Measurements from ENCODE around the gene SH3TC2. TPM values are rescaled to one million over a fixed set of nuclear protein-coding genes. Genes with fewer than 3 reads are reported as not detected.
A peak's percentile ranks its signal among the peaks of the same experiment; 100 is the strongest.

SH3TC2 gene
- total RNA-seq, result 1 to 10 TPM in 1 of 6 donors, under 1 TPM in 5; 0.06 to 1.2 (median 0.27) TPM
- polyA plus RNA-seq, result under 1 TPM; 0.23 to 0.31 TPM

DNA sequence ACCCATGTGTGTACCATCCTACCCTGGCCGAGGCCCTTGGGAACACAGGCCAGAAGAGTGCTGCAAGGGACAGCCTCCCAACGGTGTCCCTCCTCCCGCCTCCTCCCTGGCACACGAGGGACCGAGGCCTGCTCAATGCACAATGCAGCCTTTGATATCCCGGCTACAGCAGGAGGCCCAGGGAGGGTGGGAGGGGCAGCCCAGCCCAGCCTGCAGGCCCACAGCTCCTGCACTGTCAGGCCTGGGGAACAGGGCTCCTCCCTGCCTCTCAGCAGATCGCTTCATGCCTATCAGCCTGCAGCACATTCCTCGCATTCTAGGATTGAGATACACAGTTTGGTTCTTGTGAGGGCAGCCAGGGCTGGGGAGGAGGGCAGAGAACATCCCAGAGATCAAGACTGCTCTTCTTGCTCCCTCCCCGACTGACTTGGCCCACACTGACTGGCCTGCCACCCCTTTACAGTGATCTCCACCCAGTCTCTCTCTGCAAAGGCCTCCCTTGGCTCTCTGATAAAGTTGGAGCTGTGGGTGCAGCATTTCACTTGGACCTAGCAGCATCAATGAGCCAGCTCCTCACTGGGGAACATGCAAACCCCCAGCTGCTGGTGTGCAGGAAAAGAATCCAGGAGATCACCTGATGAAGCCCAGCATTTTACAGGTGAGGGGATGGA lies at the start of gene SH3TC2:
Gene SH3TC2, minus strand, starts transcription at position 46 of the 671 bp plus-strand sequence. Its CDS starts 40 bp downstream, at position 6.
- intact Hi-C loops (cut with DNase I), result no loop called here
- Histone ChIP-seq H3K9me3 (no peaks in the 10 kb centered on the region), H3K27ac (peak within 1 kb of the TSS in 3 of 4 donors; percentile 18 to 39 (median 28)), H3K4me1 (peaks cover 0 to 8% (median 0%) of the 10 kb centered on the region in 3 donors), H3K27me3 (no peaks in the 10 kb centered on the region), H3K36me3 (no peaks in the 10 kb centered on the region), H3K4me3 (no peak within 1 kb of the TSS)
- TF ChIP-seq, protein P1, sequence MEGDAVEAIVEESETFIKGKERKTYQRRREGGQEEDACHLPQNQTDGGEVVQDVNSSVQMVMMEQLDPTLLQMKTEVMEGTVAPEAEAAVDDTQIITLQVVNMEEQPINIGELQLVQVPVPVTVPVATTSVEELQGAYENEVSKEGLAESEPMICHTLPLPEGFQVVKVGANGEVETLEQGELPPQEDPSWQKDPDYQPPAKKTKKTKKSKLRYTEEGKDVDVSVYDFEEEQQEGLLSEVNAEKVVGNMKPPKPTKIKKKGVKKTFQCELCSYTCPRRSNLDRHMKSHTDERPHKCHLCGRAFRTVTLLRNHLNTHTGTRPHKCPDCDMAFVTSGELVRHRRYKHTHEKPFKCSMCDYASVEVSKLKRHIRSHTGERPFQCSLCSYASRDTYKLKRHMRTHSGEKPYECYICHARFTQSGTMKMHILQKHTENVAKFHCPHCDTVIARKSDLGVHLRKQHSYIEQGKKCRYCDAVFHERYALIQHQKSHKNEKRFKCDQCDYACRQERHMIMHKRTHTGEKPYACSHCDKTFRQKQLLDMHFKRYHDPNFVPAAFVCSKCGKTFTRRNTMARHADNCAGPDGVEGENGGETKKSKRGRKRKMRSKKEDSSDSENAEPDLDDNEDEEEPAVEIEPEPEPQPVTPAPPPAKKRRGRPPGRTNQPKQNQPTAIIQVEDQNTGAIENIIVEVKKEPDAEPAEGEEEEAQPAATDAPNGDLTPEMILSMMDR (IDR thresholded peaks at IDR 0.05), result no peak
- DNase-seq (peak in 5 of 6 donors; percentile 30 to 77 (median 52)), ATAC-seq (peak; percentile 83 to 92 (median 89)), FAIRE-seq (no peak)
- 30 to 56% methylated on average over 9 of the region's 9 CpGs for WGBS, 2 donors

DNA sequence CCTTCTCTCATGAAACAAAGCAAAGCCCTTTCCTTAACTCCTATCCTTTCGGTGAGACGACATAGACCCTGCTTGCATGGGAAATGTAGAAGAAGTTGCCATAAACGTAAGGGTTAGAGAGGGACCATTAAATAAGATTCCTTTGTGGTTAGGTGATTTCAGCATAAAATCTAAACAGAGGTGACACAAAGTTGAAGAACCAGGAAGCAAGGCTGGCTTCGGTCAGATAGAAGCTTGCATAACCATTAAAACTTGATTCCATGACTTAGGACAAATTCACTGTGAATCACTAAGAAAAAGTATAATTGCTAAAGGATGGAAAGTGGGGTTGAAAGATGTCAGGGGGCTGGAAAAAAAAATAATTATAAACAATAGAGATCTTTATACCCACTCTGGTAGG lies 47.5 kb upstream of the SH3TC2 start:
- DNase-seq (no peak), ATAC-seq (no peak), FAIRE-seq (no peak)
- 83 to 89% methylated on average over 4 of the region's 4 CpGs for WGBS, 2 donors
- H3K27ac ChIP-seq, result no peak overlapping the region
- no peak overlapping the region for H3K4me3 ChIP-seq
- H3K27me3 ChIP-seq, result no peaks in the 10 kb centered on the region
- TF ChIP-seq, protein P1 (IDR thresholded peaks at IDR 0.05), result no peak
- intact Hi-C loops (cut with DNase I), result loop anchor here in 2 of 3 donors (10.0 kb wide), 1 partner anchor 376 kb away; no protein-coding TSS in a partner anchor
- H3K36me3 ChIP-seq, result no peaks in the 10 kb centered on the region
- no peaks in the 10 kb centered on the region for H3K9me3 ChIP-seq
- peaks cover 0 to 9% (median 0%) of the 10 kb centered on the region in 3 donors for H3K4me1 ChIP-seq

DNA sequence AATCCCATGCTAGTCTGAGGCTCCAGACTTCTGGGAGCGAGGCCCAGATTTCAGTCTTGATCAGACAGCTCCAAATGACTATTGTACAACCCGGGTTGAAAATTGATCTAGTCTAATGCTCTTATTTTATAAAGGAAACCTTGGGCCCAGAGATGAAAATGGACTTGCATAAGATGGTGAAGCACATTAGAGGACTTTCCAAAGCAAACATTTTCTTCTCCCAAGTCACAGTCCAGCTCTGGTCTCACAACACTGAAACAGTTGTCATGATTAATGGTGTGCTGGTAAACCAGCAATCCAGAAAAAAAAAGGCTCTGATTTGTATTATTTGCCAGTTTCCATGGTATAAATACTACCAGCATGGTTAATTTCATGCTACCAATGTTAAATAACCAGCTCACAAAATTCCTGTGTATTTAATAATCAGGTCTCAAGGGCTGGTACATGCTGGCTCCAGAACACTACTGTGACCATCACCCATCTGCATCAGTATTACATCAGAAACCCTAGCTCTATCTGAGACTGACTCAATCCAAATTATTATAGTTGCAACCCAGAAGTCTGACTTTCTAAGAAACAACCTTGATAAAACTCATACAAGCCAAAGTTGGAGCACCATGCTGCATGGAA lies 45.9 kb upstream of the SH3TC2 start:
- WGBS, 2 donors, result 69 to 76% methylated on average over 2 of the region's 2 CpGs
- no peaks in the 10 kb centered on the region for H3K27me3 ChIP-seq
- no peak overlapping the region for H3K27ac ChIP-seq
- no peaks in the 10 kb centered on the region for H3K36me3 ChIP-seq
- DNase-seq (no peak), ATAC-seq (no peak), FAIRE-seq (no peak)
- TF ChIP-seq, protein P1 (IDR thresholded peaks at IDR 0.05), result no peak
- no peak overlapping the region for H3K4me3 ChIP-seq
- peaks cover 0 to 1% (median 0%) of the 10 kb centered on the region in 3 donors for H3K4me1 ChIP-seq
- intact Hi-C loops (cut with DNase I), result no loop called here
- H3K9me3 ChIP-seq, result no peaks in the 10 kb centered on the region

DNA sequence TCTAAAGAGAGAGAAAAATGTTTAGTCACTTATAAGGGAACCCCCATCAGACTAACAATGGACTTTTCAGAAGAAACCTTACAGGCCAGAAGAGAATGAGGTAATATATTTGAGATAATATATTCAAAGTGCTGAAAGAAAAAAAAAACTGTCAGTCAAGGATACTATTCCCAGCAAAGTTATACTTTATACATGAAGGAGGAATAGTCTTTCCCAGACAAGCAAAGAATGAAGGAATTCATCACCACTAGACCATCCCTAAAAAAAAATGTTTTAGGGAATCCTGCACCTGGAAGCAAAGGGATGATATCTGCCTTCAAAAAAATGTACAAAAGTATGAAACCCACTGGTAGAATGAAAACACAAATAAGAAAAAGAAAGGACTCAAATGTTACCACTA lies 37.5 kb upstream of the SH3TC2 start:
- no peak overlapping the region for H3K27ac ChIP-seq
- ATAC-seq (no peak), FAIRE-seq (no peak), DNase-seq (no peak)
- no peak overlapping the region for H3K4me3 ChIP-seq
- H3K27me3 ChIP-seq, result no peaks in the 10 kb centered on the region
- H3K4me1 ChIP-seq, result no peaks in the 10 kb centered on the region
- intact Hi-C loops (cut with DNase I), result no loop called here
- H3K36me3 ChIP-seq, result no peaks in the 10 kb centered on the region
- peaks cover 0 to 5% (median 0%) of the 10 kb centered on the region in 4 donors for H3K9me3 ChIP-seq
- TF ChIP-seq, protein P1 (IDR thresholded peaks at IDR 0.05), result no peak

DNA sequence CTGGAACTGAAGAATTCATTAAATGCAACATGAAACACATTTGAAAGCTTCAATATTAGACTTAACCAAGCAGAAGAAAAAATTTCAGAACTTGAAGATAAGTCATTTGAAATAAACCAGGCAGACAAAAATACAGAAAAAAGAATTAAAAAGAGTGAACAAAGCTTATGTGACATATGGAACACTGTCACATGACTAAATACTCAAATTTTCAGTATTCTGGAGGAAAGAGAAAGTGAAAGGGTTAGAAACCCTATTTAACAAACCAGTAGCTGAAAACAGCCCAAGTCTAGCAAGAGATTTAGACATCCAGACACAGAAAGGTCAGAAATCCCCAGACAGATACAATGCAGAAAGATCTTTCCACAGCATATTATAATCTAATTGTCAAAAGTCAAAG lies 37.1 kb upstream of the SH3TC2 start:
- FAIRE-seq (no peak), ATAC-seq (no peak), DNase-seq (no peak)
- H3K4me3 ChIP-seq, result no peak overlapping the region
- no peaks in the 10 kb centered on the region for H3K4me1 ChIP-seq
- no peaks in the 10 kb centered on the region for H3K36me3 ChIP-seq
- no peaks in the 10 kb centered on the region for H3K27me3 ChIP-seq
- H3K9me3 ChIP-seq, result peaks cover 0 to 5% (median 0%) of the 10 kb centered on the region in 4 donors
- no peak overlapping the region for H3K27ac ChIP-seq
- TF ChIP-seq, protein P1 (IDR thresholded peaks at IDR 0.05), result no peak
- intact Hi-C loops (cut with DNase I), result no loop called here
